NCI-H2029 treated with DMSO at 0.1 percent for 48 hours (cell line): ENCODE results near the gene TACR2.

Source experiments
- DNase-seq: peaks from one replicate; lab custom pipeline; 2025; lab: John Stamatoyannopoulos, UW

Gene TACR2

GRCh38 chr10:69374242-69374641 is 42.5 kb downstream of the TACR2 start:
- no peak for DNase-seq

GRCh38 chr10:69372126-69372980 is 44.4 kb downstream of the TACR2 start:
- DNase-seq, result no peak

GRCh38 chr10:69367469-69367868 is 49.2 kb downstream of the TACR2 start:
- DNase-seq, result no peak

- peak; percentile 41 for DNase-seq
These were observed 50.0 kb downstream of the TACR2 start for GRCh38 chr10:69366738-69367137.

- no peak for DNase-seq
These were observed 52.3 kb downstream of the TACR2 start for GRCh38 chr10:69364232-69364940.

- no peak for DNase-seq
These were observed 53.1 kb downstream of the TACR2 start for GRCh38 chr10:69363666-69364065.

- DNase-seq, result no peak
These were observed 54.2 kb downstream of the TACR2 start for GRCh38 chr10:69362471-69362954.

GRCh38 chr10:69361303-69361614 is 55.5 kb downstream of the TACR2 start:
- DNase-seq, result peak; percentile 71

- DNase-seq, result peak; percentile 71
These were observed 56.0 kb downstream of the TACR2 start for GRCh38 chr10:69360485-69361302.

GRCh38 chr10:69359594-69359993 is 57.1 kb downstream of the TACR2 start:
- no peak for DNase-seq

GRCh38 chr10:69359148-69359547 is 57.6 kb downstream of the TACR2 start:
- no peak for DNase-seq

- DNase-seq, result no peak
These were observed 58.4 kb downstream of the TACR2 start for GRCh38 chr10:69358148-69358795.

- no peak for DNase-seq
These were observed 60.5 kb downstream of the TACR2 start for GRCh38 chr10:69356187-69356586.

- no peak for DNase-seq
These were observed 62.6 kb downstream of the TACR2 start for GRCh38 chr10:69353977-69354635.
